Measurements from ENCODE around the gene REN. TPM values are rescaled to one million over a fixed set of nuclear protein-coding genes. Genes with fewer than 3 reads are reported as not detected.

The REN gene
- total and polyA plus RNA-seq, 4 donors: 0.05 to 0.25 (median 0.15) TPM; not detected in 1

- TF ChIP-seq HNF4A (conservative IDR thresholded peaks at IDR 0.05): no peak
- TF ChIP-seq, protein P1, sequence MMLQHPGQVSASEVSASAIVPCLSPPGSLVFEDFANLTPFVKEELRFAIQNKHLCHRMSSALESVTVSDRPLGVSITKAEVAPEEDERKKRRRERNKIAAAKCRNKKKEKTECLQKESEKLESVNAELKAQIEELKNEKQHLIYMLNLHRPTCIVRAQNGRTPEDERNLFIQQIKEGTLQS (IDR thresholded peaks at IDR 0.05): no peak
- no peak for DNase-seq (ENCODE audit: low spot score)
- Histone ChIP-seq H3K27ac (ENCODE audit: low read depth in 1 of 2, low read length in 2 of 2) (no peak overlapping the region), H3K4me1 (ENCODE audit: control insufficient read depth in 4 of 4, insufficient read depth in 4 of 4, low read length in 3 of 4) (peaks cover 0 to 3% (median 0%) of the 10 kb centered on the region in 4 donors), H3K4me3 (ENCODE audit: low read depth in 1 of 3, low read length in 3 of 3) (no peak overlapping the region), H3K9ac (ENCODE audit: low read depth in 1 of 2, low read length in 2 of 2) (no peak overlapping the region), H3K36me3 (ENCODE audit: control insufficient read depth in 4 of 4, insufficient read depth in 3 of 4, low read depth in 1 of 4, low read length in 3 of 4) (peaks cover 0 to 2% (median 0%) of the 10 kb centered on the region in 4 donors), H3K27me3 (ENCODE audit: control insufficient read depth in 4 of 4, insufficient read depth in 4 of 4, low read length in 3 of 4) (no peaks in the 10 kb centered on the region), H3K9me3 (ENCODE audit: control insufficient read depth in 4 of 4, low read length in 3 of 4) (no peaks in the 10 kb centered on the region)
- 77% methylated on average over 7 of the region's 7 CpGs for WGBS
These were observed 28.6 kb upstream of the REN start for GRCh38 chr1:204194771-204195170.

DNA sequence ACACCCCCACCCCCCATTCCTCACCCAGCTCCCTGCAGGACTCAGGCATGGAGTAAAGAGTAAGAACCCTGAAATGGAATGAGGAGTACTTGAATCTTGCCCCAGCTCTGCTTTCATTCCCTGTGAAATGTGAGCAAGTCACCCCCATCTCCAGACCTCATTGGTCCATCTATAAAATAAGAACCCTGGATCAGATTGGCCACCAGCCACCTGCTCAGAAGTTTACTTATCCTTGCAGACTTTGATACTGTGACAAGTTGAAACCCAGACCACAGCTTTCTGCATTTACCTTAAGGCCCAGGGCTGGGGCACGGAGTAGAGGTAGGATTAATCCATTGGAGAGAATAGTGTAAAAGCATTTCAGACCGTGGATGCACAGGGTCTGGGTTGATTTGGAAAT is 27.9 kb upstream of the REN start:
- no peak for DNase-seq (ENCODE audit: low spot score)
- H3K27ac ChIP-seq (ENCODE audit: low read depth in 1 of 2, low read length in 2 of 2): no peak overlapping the region
- H3K36me3 ChIP-seq (ENCODE audit: control insufficient read depth in 4 of 4, insufficient read depth in 3 of 4, low read depth in 1 of 4, low read length in 3 of 4): peaks cover 0 to 2% (median 0%) of the 10 kb centered on the region in 4 donors
- H3K27me3 ChIP-seq (ENCODE audit: control insufficient read depth in 4 of 4, insufficient read depth in 4 of 4, low read length in 3 of 4): no peaks in the 10 kb centered on the region
- H3K4me3 ChIP-seq (ENCODE audit: low read depth in 1 of 3, low read length in 3 of 3): no peak overlapping the region
- H3K4me1 ChIP-seq (ENCODE audit: control insufficient read depth in 4 of 4, insufficient read depth in 4 of 4, low read length in 3 of 4): peaks cover 0 to 3% (median 0%) of the 10 kb centered on the region in 4 donors
- no peak for TF ChIP-seq HNF4A (conservative IDR thresholded peaks at IDR 0.05)
- H3K9me3 ChIP-seq (ENCODE audit: control insufficient read depth in 4 of 4, low read length in 3 of 4): no peaks in the 10 kb centered on the region
- H3K9ac ChIP-seq (ENCODE audit: low read depth in 1 of 2, low read length in 2 of 2): no peak overlapping the region
- 72% methylated on average over 2 of the region's 2 CpGs for WGBS

- Histone ChIP-seq H3K9ac (ENCODE audit: low read depth in 1 of 2, low read length in 2 of 2) (no peak overlapping the region), H3K36me3 (ENCODE audit: control insufficient read depth in 4 of 4, insufficient read depth in 3 of 4, low read depth in 1 of 4, low read length in 3 of 4) (no peaks in the 10 kb centered on the region), H3K4me1 (ENCODE audit: control insufficient read depth in 4 of 4, insufficient read depth in 4 of 4, low read length in 3 of 4) (peaks cover 0 to 3% (median 0%) of the 10 kb centered on the region in 4 donors), H3K27ac (ENCODE audit: low read depth in 1 of 2, low read length in 2 of 2) (no peak overlapping the region), H3K9me3 (ENCODE audit: control insufficient read depth in 4 of 4, low read length in 3 of 4) (no peaks in the 10 kb centered on the region), H3K4me3 (ENCODE audit: low read depth in 1 of 3, low read length in 3 of 3) (no peak overlapping the region), H3K27me3 (ENCODE audit: control insufficient read depth in 4 of 4, insufficient read depth in 4 of 4, low read length in 3 of 4) (peaks cover 0 to 3% (median 0%) of the 10 kb centered on the region in 4 donors)
- DNase-seq (ENCODE audit: low spot score): no peak
- no peak for TF ChIP-seq TAF1 (conservative IDR thresholded peaks at IDR 0.05)
- TF ChIP-seq CTCF (IDR thresholded peaks at IDR 0.05; ENCODE audit: low read depth, low read length, missing input control): no peak
- WGBS: 94% methylated on average over 3 of the region's 3 CpGs
These were observed 26.6 kb upstream of the REN start for GRCh38 chr1:204192589-204193352.

DNA sequence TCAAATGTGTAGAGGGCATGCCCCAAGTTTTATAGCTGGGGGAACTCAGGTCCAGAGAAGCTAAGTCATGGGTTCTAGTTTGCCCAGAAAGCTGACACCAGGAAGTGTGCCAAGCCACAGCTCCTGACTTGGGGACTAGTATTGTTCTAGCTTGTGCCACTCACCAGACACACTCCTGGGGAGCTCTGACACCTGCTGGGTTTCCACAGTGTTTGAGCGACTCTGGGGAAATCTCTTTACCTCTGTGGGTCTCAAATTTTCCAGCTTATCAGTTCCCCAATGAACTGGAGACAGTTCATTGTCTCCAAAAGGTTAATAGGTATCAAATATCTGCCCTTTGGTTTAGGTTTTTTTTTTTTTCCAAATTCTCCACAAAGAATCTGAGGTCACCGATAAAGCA is 25.9 kb upstream of the REN start:
- Histone ChIP-seq H3K27me3 (ENCODE audit: control insufficient read depth in 4 of 4, insufficient read depth in 4 of 4, low read length in 3 of 4) (peaks cover 0 to 3% (median 0%) of the 10 kb centered on the region in 4 donors), H3K9me3 (ENCODE audit: control insufficient read depth in 4 of 4, low read length in 3 of 4) (no peaks in the 10 kb centered on the region), H3K27ac (ENCODE audit: low read depth in 1 of 2, low read length in 2 of 2) (no peak overlapping the region), H3K9ac (ENCODE audit: low read depth in 1 of 2, low read length in 2 of 2) (no peak overlapping the region), H3K4me3 (ENCODE audit: low read depth in 1 of 3, low read length in 3 of 3) (no peak overlapping the region), H3K4me1 (ENCODE audit: control insufficient read depth in 4 of 4, insufficient read depth in 4 of 4, low read length in 3 of 4) (peaks cover 0 to 3% (median 0%) of the 10 kb centered on the region in 4 donors), H3K36me3 (ENCODE audit: control insufficient read depth in 4 of 4, insufficient read depth in 3 of 4, low read depth in 1 of 4, low read length in 3 of 4) (no peaks in the 10 kb centered on the region)
- no peak for TF ChIP-seq FOXA1 (IDR thresholded peaks at IDR 0.05)
- TF ChIP-seq HNF4A (conservative IDR thresholded peaks at IDR 0.05): no peak
- no peak for TF ChIP-seq CTCF (IDR thresholded peaks at IDR 0.05; ENCODE audit: low read depth, low read length, missing input control)
- TF ChIP-seq, protein P1 (IDR thresholded peaks at IDR 0.05): no peak
- no peak for DNase-seq (ENCODE audit: low spot score)
- 94% methylated on average over 2 of the region's 2 CpGs for WGBS

All from liver (tissue), 9 donors.